Neural cell (in vitro differentiated cells): ENCODE data around the gene LRSAM1. TPM values are rescaled to one million over a fixed set of nuclear protein-coding genes. Genes with fewer than 3 reads are reported as not detected.

Experiments
- H2AFZ ChIP-seq: fragments of 200-600, 300-800 bp; sonication (generic), shearing (Covaris generic); 2 replicates; pipeline ENCODE4 v1.6.0; 2014; ENCODE audit warnings: low read depth, mild to moderate bottlenecking, antibody characterized with exemption, low read length, moderate library complexity
- H3F3A ChIP-seq: fragments of 200-600 bp; shearing (Covaris generic); 2 replicates; pipeline ENCODE4 v1.6.1; 2016; ENCODE audit warnings: mild to moderate bottlenecking, moderate library complexity, mixed read lengths, antibody characterized with exemption, low read length; ENCODE audit not compliant: insufficient read depth, poor library complexity, severe bottlenecking
- H3K27ac ChIP-seq: fragments of 200-600, 300-800 bp; sonication (generic), shearing (Covaris generic); 2 replicates; pipeline ENCODE4 v1.5.1; 2014; ENCODE audit warnings: mild to moderate bottlenecking, low read length, moderate library complexity
- H3K27me3 ChIP-seq: fragments of 300-800, 200-600 bp; sonication (generic), shearing (Covaris generic); 2 replicates; pipeline ENCODE4 v1.6.0; 2014; ENCODE audit warnings: mild to moderate bottlenecking, low read depth, low read length, moderate library complexity; ENCODE audit not compliant: insufficient read depth
- H3K36me3 ChIP-seq: fragments of 300-800, 200-600 bp; sonication (generic), shearing (Covaris generic); 2 replicates; pipeline ENCODE4 v1.5.1; 2014; ENCODE audit warnings: mild to moderate bottlenecking, antibody characterized with exemption, low read length, moderate library complexity; ENCODE audit not compliant: insufficient read depth
- H3K4me2 ChIP-seq: fragments of 300-800, 200-600 bp; sonication (generic), shearing (Covaris generic); 2 replicates; pipeline ENCODE4 v1.6.0; 2014; ENCODE audit warnings: mild to moderate bottlenecking, low read length
- H3K4me3 ChIP-seq: fragments of 300-800, 200-600 bp; sonication (generic), shearing (Covaris generic); 2 replicates; pipeline ENCODE4 v1.5.1; 2014; ENCODE audit warnings: mild to moderate bottlenecking, low read length, moderate library complexity
- H3K79me2 ChIP-seq: fragments of 200-600 bp; shearing (Covaris generic); replicated peaks from 2 replicates; pipeline ENCODE4 v1.6.0; 2014; ENCODE audit warnings: mild to moderate bottlenecking, low read length, moderate library complexity; ENCODE audit not compliant: insufficient read depth
- H3K9ac ChIP-seq: fragments of 300-800, 200-600 bp; sonication (generic), shearing (Covaris generic); 2 replicates; pipeline ENCODE4 v1.6.1; 2016; ENCODE audit warnings: mild to moderate bottlenecking, low read length, mixed read lengths
- H3K9me2 ChIP-seq: fragments of 200-600 bp; shearing (Covaris generic); 2 replicates; pipeline ENCODE4 v1.6.1; 2016; ENCODE audit warnings: mild to moderate bottlenecking, low read length, mixed read lengths; ENCODE audit not compliant: insufficient read depth
- H3K9me3 ChIP-seq: fragments of 200-600, 300-800 bp; sonication (generic), shearing (Covaris generic); 2 replicates; pipeline ENCODE4 v1.6.1; 2016; ENCODE audit warnings: mild to moderate bottlenecking, mixed run types, low read length, moderate library complexity, mixed read lengths
- H4K20me1 ChIP-seq: fragments of 200-600 bp; shearing (Covaris generic); 2 replicates; pipeline ENCODE4 v1.6.1; 2016; ENCODE audit warnings: mild to moderate bottlenecking, mixed run types; ENCODE audit not compliant: insufficient read depth
- CTCF ChIP-seq: fragments of 450-650 bp; IDR thresholded peaks from 2 replicates; pipeline ENCODE4 v1.5.1; 2014; ENCODE audit warnings: antibody characterized with exemption, mild to moderate bottlenecking, moderate library complexity; ENCODE audit not compliant: poor library complexity, severe bottlenecking
- EP300 ChIP-seq: fragments of 450-650 bp; conservative IDR thresholded peaks from 2 replicates; pipeline ENCODE4 v1.6.1; 2014; ENCODE audit warnings: antibody characterized with exemption, mild to moderate bottlenecking, moderate library complexity; ENCODE audit not compliant: poor library complexity, severe bottlenecking
- EZH2 ChIP-seq: fragments of 200-600, 300-800 bp; shearing (Covaris generic), sonication (generic); IDR thresholded peaks from 2 replicates; pipeline ENCODE4 v1.6.1; 2014; ENCODE audit warnings: antibody characterized with exemption, low read length, borderline replicate concordance, mild to moderate bottlenecking; ENCODE audit not compliant: insufficient read depth, poor library complexity, severe bottlenecking
- MXI1 ChIP-seq: fragments of 450-650 bp; conservative IDR thresholded peaks from 2 replicates; pipeline ENCODE4 v1.6.1; 2014; ENCODE audit warnings: antibody characterized with exemption, mild to moderate bottlenecking; ENCODE audit not compliant: poor library complexity, severe bottlenecking
- POLR2AphosphoS5 ChIP-seq: IDR thresholded peaks from 2 replicates; pipeline ENCODE4 v1.6.1; 2012
- RAD21 ChIP-seq: fragments of 450-650 bp; conservative IDR thresholded peaks from 2 replicates; pipeline ENCODE4 v1.6.1; 2014; ENCODE audit warnings: antibody characterized with exemption, mild to moderate bottlenecking, moderate library complexity
- REST ChIP-seq: IDR thresholded peaks from 2 replicates; pipeline ENCODE4 v1.6.1; 2012; ENCODE audit warnings: borderline replicate concordance
- SMC3 ChIP-seq: fragments of 450-650 bp; conservative IDR thresholded peaks from 2 replicates; pipeline ENCODE4 v1.6.1; 2014; ENCODE audit warnings: antibody characterized with exemption, mild to moderate bottlenecking, moderate library complexity; ENCODE audit not compliant: poor library complexity
- TAF1 ChIP-seq: IDR thresholded peaks from 2 replicates; pipeline ENCODE4 v1.6.1; 2012; ENCODE audit warnings: low read depth
- polyA plus RNA-seq: library from polyadenylated mRNA; depleted of rRNA; stranded (reverse); fragments of >200 nt; gene quantifications from 2 replicates; pipeline ENCODE4 v1.2.3, GENCODE V29; 2014

The LRSAM1 gene
- polyA plus RNA-seq, 1 donor from 2014 or later = 21.6 TPM

GRCh38 chr9:127495884-127496555 is 44.7 kb downstream of the LRSAM1 start:
- Histone ChIP-seq H3K36me3 (no peaks in the 10 kb centered on the region), H2AFZ (no peak overlapping the region), H3K27me3 (no peaks in the 10 kb centered on the region), H4K20me1 (no peaks in the 10 kb centered on the region), H3K4me3 (no peak overlapping the region), H3K4me2 (no peak overlapping the region), H3K9ac (no peak overlapping the region), H3K9me3 (no peaks in the 10 kb centered on the region), H3K9me2 (no peaks in the 10 kb centered on the region), H3K27ac (no peak overlapping the region), H3F3A (no peaks in the 10 kb centered on the region), H3K79me2 (no peaks in the 10 kb centered on the region)
- TF ChIP-seq RAD21 (no peak), EP300 (no peak), TAF1 (no peak), MXI1 (no peak), POLR2AphosphoS5 (no peak), CTCF (no peak), SMC3 (no peak), REST (no peak), EZH2 (no peak)

DNA sequence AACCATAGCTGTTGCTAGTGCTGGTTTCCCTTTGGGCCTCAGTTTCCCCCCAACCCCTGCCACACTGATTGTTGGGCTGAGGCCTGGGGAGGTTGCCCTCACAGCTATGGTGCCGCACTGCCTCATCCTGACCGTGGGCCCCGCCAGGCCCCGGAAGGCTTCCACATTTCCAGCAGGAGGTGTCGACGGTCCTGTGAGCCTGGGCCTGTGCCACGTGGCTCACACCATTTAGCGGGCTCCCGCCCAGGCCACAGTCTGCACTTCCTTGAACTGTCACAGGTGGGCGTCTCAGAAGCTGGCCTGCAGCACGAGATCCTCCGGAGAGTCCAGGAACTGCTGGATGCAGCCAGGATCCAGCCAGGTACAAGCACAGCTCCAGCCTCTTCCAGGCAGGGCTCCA is 45.7 kb downstream of the LRSAM1 start:
- Histone ChIP-seq H2AFZ (no peak overlapping the region), H3K27ac (no peak overlapping the region), H4K20me1 (no peaks in the 10 kb centered on the region), H3K9me2 (no peaks in the 10 kb centered on the region), H3K9me3 (no peaks in the 10 kb centered on the region), H3K9ac (no peak overlapping the region), H3K27me3 (no peaks in the 10 kb centered on the region), H3K4me2 (no peak overlapping the region), H3K36me3 (no peaks in the 10 kb centered on the region), H3K79me2 (no peaks in the 10 kb centered on the region), H3K4me3 (no peak overlapping the region), H3F3A (no peaks in the 10 kb centered on the region)
- TF ChIP-seq EP300 (no peak), TAF1 (no peak), RAD21 (no peak), SMC3 (no peak), POLR2AphosphoS5 (no peak), CTCF (no peak), EZH2 (no peak), MXI1 (no peak), REST (no peak)
